SK-N-SH (cell line): ENCODE measurements around the gene ARHGAP15. TPM values are rescaled to one million over a fixed set of nuclear protein-coding genes. Genes with fewer than 3 reads are reported as not detected.

Source experiments
- CTCF ChIA-PET: fragments of 300-600, 350-600 bp; formaldehyde crosslinking; extraction: SDS; loops from one replicate; lab custom pipeline; 2021; lab: Yijun Ruan, JAX
- POLR2A ChIA-PET: fragments of 350-600 bp; sonication (Branson Sonifier 250); formaldehyde crosslinking; extraction: SDS; loops from one replicate; lab custom pipeline; 2020; ENCODE audit warnings: antibody characterized with exemption, inconsistent platforms; lab: Yijun Ruan, JAX
- DNase-seq: peaks from one replicate; pipeline ENCODE4 v3.0.0; 2012
- H2AFZ ChIP-seq: fragments of 200-600 bp; sonication (generic); 2 replicates; pipeline ENCODE4 v1.8.1; 2016; ENCODE audit warnings: antibody characterized with exemption, mild to moderate bottlenecking, low read depth
- H3F3A ChIP-seq: fragments of 200-600 bp; sonication (generic); replicated peaks from 2 replicates; pipeline ENCODE3; 2016; ENCODE audit warnings: antibody characterized with exemption, mild to moderate bottlenecking; ENCODE audit not compliant: insufficient read depth
- H3K27ac ChIP-seq, 2 experiments: fragments of 200-500 bp in 1 of 2; fragments of 200-600 bp in 1 of 2; sonication (Bioruptor generic) in 1 of 2; sonication (generic), shearing (Covaris generic) in 1 of 2; 2 replicates each; pipeline versions ENCODE4 v1.5.1 to v1.6.1; 2014 to 2016; ENCODE audit warnings: low read depth in 2 of 2, inconsistent platforms in 1 of 2, low read length in 1 of 2, mild to moderate bottlenecking in 1 of 2, mixed read lengths in 1 of 2
- H3K27me3 ChIP-seq: fragments of 200-600 bp; sonication (generic), shearing (Covaris generic); 2 replicates; pipeline ENCODE4 v1.6.1; 2016; ENCODE audit warnings: mixed run types; ENCODE audit not compliant: insufficient read depth
- H3K36me3 ChIP-seq, 2 experiments: fragments of 200-500 bp in 1 of 2; fragments of 200-600 bp in 1 of 2; sonication (Bioruptor generic) in 1 of 2; sonication (generic) in 1 of 2; replicated peaks in 1 of 2; 2 replicates each; pipeline versions ENCODE3 to v1.5.1; 2014 to 2016; ENCODE audit warnings: low read length in 1 of 2, mild to moderate bottlenecking in 1 of 2; ENCODE audit not compliant: insufficient read depth in 2 of 2, control insufficient read depth in 1 of 2
- H3K4me1 ChIP-seq, 2 experiments: fragments of 200-500 bp in 1 of 2; fragments of 200-600 bp in 1 of 2; sonication (Bioruptor generic) in 1 of 2; sonication (generic), shearing (Covaris generic) in 1 of 2; 2 replicates each; pipeline versions ENCODE4 v1.5.1 to v1.6.1; 2014 to 2016; ENCODE audit warnings: low read depth in 1 of 2, low read length in 1 of 2, mixed run types in 1 of 2; ENCODE audit not compliant: insufficient read depth in 2 of 2, control insufficient read depth in 1 of 2
- H3K4me2 ChIP-seq: fragments of 200-600 bp; sonication (generic), shearing (Covaris generic); 2 replicates; pipeline ENCODE4 v1.6.1; 2017; ENCODE audit warnings: mixed run types
- H3K4me3 ChIP-seq, 2 experiments: fragments of 200-500 bp in 1 of 2; fragments of 200-600 bp in 1 of 2; sonication (Bioruptor generic) in 1 of 2; sonication (generic), shearing (Covaris generic) in 1 of 2; 2 replicates each; pipeline versions ENCODE4 v1.5.1 to v1.8.1; 2014 to 2016; ENCODE audit warnings: low read depth in 2 of 2, inconsistent platforms in 1 of 2, low read length in 1 of 2, mild to moderate bottlenecking in 1 of 2, mixed read lengths in 1 of 2, moderate library complexity in 1 of 2
- H3K79me2 ChIP-seq: fragments of 200-600 bp; sonication (generic); 2 replicates; pipeline ENCODE4 v1.8.1; 2017; ENCODE audit warnings: mild to moderate bottlenecking; ENCODE audit not compliant: insufficient read depth
- H3K9ac ChIP-seq: fragments of 200-600 bp; sonication (generic); 2 replicates; pipeline ENCODE4 v1.6.1; 2017; ENCODE audit warnings: mixed run types
- H3K9me2 ChIP-seq: fragments of 200-600 bp; sonication (generic); 2 replicates; pipeline ENCODE4 v1.6.1; 2017; ENCODE audit warnings: mixed run types
- H3K9me3 ChIP-seq: fragments of 200-600 bp; sonication (generic); 2 replicates; pipeline ENCODE4 v1.6.1; 2017; ENCODE audit warnings: mixed run types, mild to moderate bottlenecking, moderate library complexity
- H4K20me1 ChIP-seq: fragments of 200-600 bp; sonication (generic); 2 replicates; pipeline ENCODE4 v1.6.1; 2017; ENCODE audit warnings: mild to moderate bottlenecking, mixed run types; ENCODE audit not compliant: insufficient read depth
- EZH2phosphoT487 ChIP-seq: fragments of 200-600 bp; sonication (generic); IDR thresholded peaks from 2 replicates; pipeline ENCODE4 v1.6.1; 2017; ENCODE audit warnings: low read depth, mixed run types, mild to moderate bottlenecking, antibody characterized with exemption, moderate library complexity, borderline replicate concordance
- FOXJ3 ChIP-seq: sonication (generic); formaldehyde crosslinking; IDR thresholded peaks from 2 replicates; pipeline ENCODE4 v1.5.1; 2020; ENCODE audit warnings: mild to moderate bottlenecking, missing genetic modification reagents
- MEF2A ChIP-seq: IDR thresholded peaks from 2 replicates; pipeline ENCODE4 v1.4.0; 2012; ENCODE audit warnings: low read depth, borderline replicate concordance
- RAD21 ChIP-seq: IDR thresholded peaks from 2 replicates; pipeline ENCODE4 v1.6.1; 2012; ENCODE audit warnings: mild to moderate bottlenecking, low read length
- RFX5 ChIP-seq: IDR thresholded peaks from 2 replicates; pipeline ENCODE4 v1.6.1; 2012; ENCODE audit warnings: mild to moderate bottlenecking, improper control_type of control experiment, low read length
- SIN3A ChIP-seq: IDR thresholded peaks from 2 replicates; pipeline ENCODE4 v1.6.1; 2012; ENCODE audit warnings: low read depth, mild to moderate bottlenecking, low read length, moderate library complexity, borderline replicate concordance
- TAF1 ChIP-seq: IDR thresholded peaks from 2 replicates; pipeline ENCODE4 v1.6.1; 2012; ENCODE audit warnings: low read depth, mild to moderate bottlenecking, low read length, moderate library complexity, borderline replicate concordance
- WGBS: methylation state at CpG from one replicate; pipeline ENCODE4 v1.1.6; 2017; ENCODE audit warnings: low lambda C conversion rate; 5-methylcytosine and 5-hydroxymethylcytosine counted together
- polyA plus RNA-seq, 3 experiments: library from polyadenylated mRNA; depleted of rRNA; stranded (reverse); fragments of >200 nt; gene quantifications; 2 replicates each; pipeline ENCODE4 v1.2.3, GENCODE V29; 2012
- TF ChIP-seq, protein P1 (sequence below): fragments of 200-600 bp; sonication (generic); IDR thresholded peaks from 2 replicates; pipeline ENCODE4 v1.6.1; 2017; ENCODE audit warnings: antibody characterized with exemption, mild to moderate bottlenecking, moderate library complexity
- TF ChIP-seq, protein P2 (sequence below): fragments of 150-350 bp; IDR thresholded peaks from 2 replicates; pipeline ENCODE4 v1.6.1; 2016; ENCODE audit warnings: mild to moderate bottlenecking, low read depth, low read length

The ARHGAP15 gene
- polyA plus RNA-seq, 1 of the 3 experiments (the other 2 are of a cell fraction): not detected

DNA sequence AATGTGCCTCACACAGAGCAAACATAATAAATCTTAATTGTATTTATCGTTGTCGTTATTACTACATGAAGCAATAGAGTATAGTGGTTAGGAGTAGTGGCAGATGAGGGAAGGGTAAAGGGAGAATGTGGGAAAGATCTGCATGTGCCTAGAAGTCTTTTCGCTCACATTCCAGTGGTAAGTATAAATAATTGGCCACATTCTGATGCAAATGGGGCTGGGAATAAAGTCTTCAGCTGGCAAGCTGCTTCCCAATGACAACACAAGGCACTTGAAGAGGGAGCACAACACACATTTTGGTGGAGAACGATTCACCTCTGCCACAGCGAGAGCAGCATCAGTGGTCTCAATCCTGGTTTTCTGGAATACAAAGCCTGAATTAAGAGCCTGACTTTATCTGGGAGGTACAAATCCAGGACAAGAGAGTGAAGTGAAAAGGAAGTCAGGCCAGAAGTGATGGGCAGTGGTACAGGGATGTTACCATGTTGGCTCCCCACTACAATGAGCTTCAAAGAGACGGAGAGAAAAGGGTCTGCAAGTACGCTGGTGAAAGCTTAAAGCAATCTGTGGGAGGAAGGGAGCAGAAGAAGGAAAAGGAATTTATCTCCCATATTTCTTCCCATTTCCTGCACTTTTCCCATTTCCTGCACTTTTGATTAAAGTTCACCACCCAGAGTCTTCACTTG is 112.3 kb downstream of the ARHGAP15 start:
- no peak overlapping the region for H3K9ac ChIP-seq
- no peaks in the 10 kb centered on the region for H3K9me3 ChIP-seq
- no peak overlapping the region for H3K4me2 ChIP-seq
- no peaks in the 10 kb centered on the region; the same call in 1 of the 2 replicates for H3K9me2 ChIP-seq
- no peaks in the 10 kb centered on the region for H4K20me1 ChIP-seq
- H3K4me1 ChIP-seq: no peaks in the 10 kb centered on the region; a peak in 1 of 4 replicates
- no peak overlapping the region for H3K27ac ChIP-seq
- ChIA-PET POLR2A (no interaction called here), CTCF (interaction anchor here (0.7 to 1.9 kb wide), 4 partner anchors 17 to 207 kb away, joined by 3 to 7 read pairs (median 4); no protein-coding TSS in a partner anchor)
- no peak for DNase-seq
- H3K4me3 ChIP-seq: no peak overlapping the region
- no peaks in the 10 kb centered on the region for H3F3A ChIP-seq
- no peaks in the 10 kb centered on the region for H3K79me2 ChIP-seq
- TF ChIP-seq EZH2phosphoT487: no peak
- TF ChIP-seq, protein P1, sequence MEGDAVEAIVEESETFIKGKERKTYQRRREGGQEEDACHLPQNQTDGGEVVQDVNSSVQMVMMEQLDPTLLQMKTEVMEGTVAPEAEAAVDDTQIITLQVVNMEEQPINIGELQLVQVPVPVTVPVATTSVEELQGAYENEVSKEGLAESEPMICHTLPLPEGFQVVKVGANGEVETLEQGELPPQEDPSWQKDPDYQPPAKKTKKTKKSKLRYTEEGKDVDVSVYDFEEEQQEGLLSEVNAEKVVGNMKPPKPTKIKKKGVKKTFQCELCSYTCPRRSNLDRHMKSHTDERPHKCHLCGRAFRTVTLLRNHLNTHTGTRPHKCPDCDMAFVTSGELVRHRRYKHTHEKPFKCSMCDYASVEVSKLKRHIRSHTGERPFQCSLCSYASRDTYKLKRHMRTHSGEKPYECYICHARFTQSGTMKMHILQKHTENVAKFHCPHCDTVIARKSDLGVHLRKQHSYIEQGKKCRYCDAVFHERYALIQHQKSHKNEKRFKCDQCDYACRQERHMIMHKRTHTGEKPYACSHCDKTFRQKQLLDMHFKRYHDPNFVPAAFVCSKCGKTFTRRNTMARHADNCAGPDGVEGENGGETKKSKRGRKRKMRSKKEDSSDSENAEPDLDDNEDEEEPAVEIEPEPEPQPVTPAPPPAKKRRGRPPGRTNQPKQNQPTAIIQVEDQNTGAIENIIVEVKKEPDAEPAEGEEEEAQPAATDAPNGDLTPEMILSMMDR: no peak
- H3K36me3 ChIP-seq: no peaks in the 10 kb centered on the region
- 57% methylated on average over 7 of the region's 7 CpGs for WGBS
- no peaks in the 10 kb centered on the region for H3K27me3 ChIP-seq
- H2AFZ ChIP-seq: no peak overlapping the region

DNA sequence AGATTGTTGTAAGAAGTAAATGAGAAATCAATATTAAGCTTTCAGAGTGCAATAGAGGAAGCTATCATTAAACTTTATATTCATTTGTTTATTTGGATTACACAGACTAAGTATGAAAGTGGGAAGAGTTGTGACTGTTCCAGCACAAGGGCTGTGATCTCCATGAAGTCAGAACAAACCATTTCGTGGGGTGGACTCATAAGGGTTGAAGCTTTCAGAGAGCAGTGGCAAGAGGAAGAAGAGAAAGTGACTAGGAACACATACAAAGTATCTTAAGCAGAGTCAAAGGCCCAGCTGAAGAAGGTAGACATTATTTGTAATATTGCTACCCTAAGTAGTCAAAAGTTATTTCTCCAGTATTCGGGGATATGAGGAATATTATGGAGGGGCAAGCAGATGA is 117.0 kb downstream of the ARHGAP15 start:
- Histone ChIP-seq H3K79me2 (no peaks in the 10 kb centered on the region), H2AFZ (no peak overlapping the region), H3K4me1 (no peaks in the 10 kb centered on the region; a peak in 1 of 4 replicates), H3K9ac (no peak overlapping the region), H3K4me3 (no peak overlapping the region), H3K27me3 (no peaks in the 10 kb centered on the region; the same call in 1 of the 2 replicates), H3K9me2 (no peaks in the 10 kb centered on the region; the same call in 1 of the 2 replicates), H3K27ac (no peak overlapping the region), H3F3A (no peaks in the 10 kb centered on the region), H3K36me3 (no peaks in the 10 kb centered on the region), H4K20me1 (no peaks in the 10 kb centered on the region), H3K9me3 (no peaks in the 10 kb centered on the region), H3K4me2 (no peak overlapping the region)
- ChIA-PET CTCF (interaction anchor here (0.8 kb wide), 1 partner anchor 24 kb away, joined by 3 read pairs; no protein-coding TSS in a partner anchor), POLR2A (no interaction called here)
- DNase-seq: no peak
- TF ChIP-seq RAD21 (no peak), SIN3A (no peak), MEF2A (no peak), FOXJ3 (CRISPR knock-in tag) (no peak), EZH2phosphoT487 (no peak), RFX5 (no peak), TAF1 (no peak)
- TF ChIP-seq, protein P1: no peak
- TF ChIP-seq, protein P2, sequence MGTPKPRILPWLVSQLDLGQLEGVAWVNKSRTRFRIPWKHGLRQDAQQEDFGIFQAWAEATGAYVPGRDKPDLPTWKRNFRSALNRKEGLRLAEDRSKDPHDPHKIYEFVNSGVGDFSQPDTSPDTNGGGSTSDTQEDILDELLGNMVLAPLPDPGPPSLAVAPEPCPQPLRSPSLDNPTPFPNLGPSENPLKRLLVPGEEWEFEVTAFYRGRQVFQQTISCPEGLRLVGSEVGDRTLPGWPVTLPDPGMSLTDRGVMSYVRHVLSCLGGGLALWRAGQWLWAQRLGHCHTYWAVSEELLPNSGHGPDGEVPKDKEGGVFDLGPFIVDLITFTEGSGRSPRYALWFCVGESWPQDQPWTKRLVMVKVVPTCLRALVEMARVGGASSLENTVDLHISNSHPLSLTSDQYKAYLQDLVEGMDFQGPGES: no peak
- 23% methylated on average over 2 of the region's 2 CpGs for WGBS
